ENCODE results near the gene B9D1. TPM values are rescaled to one million over a fixed set of nuclear protein-coding genes. Genes with fewer than 3 reads are reported as not detected.

The B9D1 gene
- total and polyA plus RNA-seq, 8 donors = 10.9 to 22.8 (median 16.8) TPM; not detected in 2

GRCh38 chr17:19368229-19368628 is 5.7 kb upstream of the B9D1 start:
- Histone ChIP-seq H3K4me1 (peaks cover 0 to 25% (median 2%) of the 10 kb centered on the region in 4 donors), H3K36me3 (no peaks in the 10 kb centered on the region), H3K4me3 (no peak overlapping the region), H3K9me3 (no peaks in the 10 kb centered on the region), H3K27ac (no peak overlapping the region), H3K27me3 (no peaks in the 10 kb centered on the region)
- intact Hi-C loops (cut with DNase I; ENCODE audit: low total_unique reads) = loop anchor here (5.0 to 10.0 kb wide), 2 partner anchors 79 to 397 kb away; no protein-coding TSS in a partner anchor
- DNase-seq = no peak
- 80 to 90% (median 87%) methylated on average over 4 of the region's 4 CpGs for WGBS, 5 donors
- TF ChIP-seq CTCF (IDR thresholded peaks at IDR 0.05) (no peak), POLR2A (IDR thresholded peaks at IDR 0.05) (no peak), POLR2AphosphoS5 (IDR thresholded peaks at IDR 0.05) (no peak), EP300 (IDR thresholded peaks at IDR 0.05) (no peak)

- Histone ChIP-seq H3K27me3 (no peaks in the 10 kb centered on the region), H3K4me3 (no peak overlapping the region), H3K4me1 (peaks cover 0 to 37% (median 12%) of the 10 kb centered on the region in 4 donors), H3K27ac (no peak overlapping the region), H3K36me3 (no peaks in the 10 kb centered on the region), H3K9me3 (no peaks in the 10 kb centered on the region)
- no peak for DNase-seq
- WGBS, 5 donors = 76 to 86% (median 81%) methylated on average over 5 of the region's 5 CpGs
- TF ChIP-seq POLR2AphosphoS5 (IDR thresholded peaks at IDR 0.05) (no peak), EP300 (IDR thresholded peaks at IDR 0.05) (no peak), CTCF (IDR thresholded peaks at IDR 0.05) (no peak), POLR2A (IDR thresholded peaks at IDR 0.05) (no peak)
- intact Hi-C loops (cut with DNase I; ENCODE audit: low total_unique reads) = loop anchor here (5.0 to 10.0 kb wide), 2 partner anchors 81 to 398 kb away; no protein-coding TSS in a partner anchor
Measured at GRCh38 chr17:19366637-19366972, 4.1 kb upstream of the B9D1 start.

GRCh38 chr17:19365833-19366636 is 3.5 kb upstream of the B9D1 start:
- Histone ChIP-seq H3K36me3 (no peaks in the 10 kb centered on the region), H3K9me3 (no peaks in the 10 kb centered on the region), H3K4me1 (peaks cover 0 to 37% (median 14%) of the 10 kb centered on the region in 4 donors), H3K4me3 (no peak overlapping the region), H3K27me3 (no peaks in the 10 kb centered on the region), H3K27ac (no peak overlapping the region)
- TF ChIP-seq EP300 (IDR thresholded peaks at IDR 0.05) = no peak
- TF ChIP-seq CTCF (IDR thresholded peaks at IDR 0.05) = no peak
- TF ChIP-seq POLR2A (IDR thresholded peaks at IDR 0.05) = no peak
- TF ChIP-seq POLR2AphosphoS5 (IDR thresholded peaks at IDR 0.05) = no peak
- DNase-seq = no peak
- WGBS, 5 donors = 82 to 94% (median 88%) methylated on average over 9 of the region's 9 CpGs
- intact Hi-C loops (cut with DNase I; ENCODE audit: low total_unique reads) = loop anchor here (5.0 to 10.0 kb wide), 2 partner anchors 81 to 399 kb away; no protein-coding TSS in a partner anchor

GRCh38 chr17:19365499-19365817 is 2.9 kb upstream of the B9D1 start:
- WGBS, 5 donors = 86 to 92% (median 88%) methylated on average over 4 of the region's 4 CpGs
- TF ChIP-seq POLR2A (IDR thresholded peaks at IDR 0.05) (no peak), CTCF (IDR thresholded peaks at IDR 0.05) (no peak), POLR2AphosphoS5 (IDR thresholded peaks at IDR 0.05) (no peak), EP300 (IDR thresholded peaks at IDR 0.05) (no peak)
- H3K4me3 ChIP-seq = no peak overlapping the region
- H3K36me3 ChIP-seq = no peaks in the 10 kb centered on the region
- intact Hi-C loops (cut with DNase I; ENCODE audit: low total_unique reads) = loop anchor here (5.0 to 10.0 kb wide), 2 partner anchors 82 to 399 kb away; no protein-coding TSS in a partner anchor
- peaks cover 0 to 31% (median 14%) of the 10 kb centered on the region in 4 donors for H3K4me1 ChIP-seq
- H3K27ac ChIP-seq = no peak overlapping the region
- H3K9me3 ChIP-seq = no peaks in the 10 kb centered on the region
- no peaks in the 10 kb centered on the region for H3K27me3 ChIP-seq
- DNase-seq = no peak

Measured in stomach (tissue), 9 donors.